Calu3 (cell line): ENCODE measurements around the gene PPIF. TPM values are rescaled to one million over a fixed set of nuclear protein-coding genes. Genes with fewer than 3 reads are reported as not detected.

Experiments
- BruUV-seq: library from RNA; stranded (reverse); fragments of 400-500 nt; replicated peaks from 2 replicates; lab custom pipeline; 2021; lab: Mats Ljungman, UMichigan
- CTCF ChIA-PET: fragments of 300-600 bp; sonication (Branson Sonifier 250); formaldehyde crosslinking; loops from one replicate; lab custom pipeline; 2022; ENCODE audit warnings: antibody characterized with exemption; lab: Charles Lee
- DNase-seq: peaks from one replicate; pipeline ENCODE4 v3.0.0; 2022
- H3K27ac Mint-ChIP-seq: one replicate; pipeline ENCODE4 v1.8.0; 2022; ENCODE audit warnings: mixed read lengths; ENCODE audit not compliant: unreplicated experiment
- H3K27me3 Mint-ChIP-seq: one replicate; pipeline ENCODE4 v1.8.0; 2022; ENCODE audit warnings: mixed read lengths; ENCODE audit not compliant: unreplicated experiment
- H3K36me3 Mint-ChIP-seq: one replicate; pipeline ENCODE4 v1.8.0; 2022; ENCODE audit warnings: mild to moderate bottlenecking, moderate library complexity, mixed read lengths; ENCODE audit not compliant: insufficient read depth, unreplicated experiment
- H3K4me1 Mint-ChIP-seq: one replicate; pipeline ENCODE4 v1.8.0; 2022; ENCODE audit warnings: mild to moderate bottlenecking, low read depth, mixed read lengths; ENCODE audit not compliant: unreplicated experiment
- H3K4me3 Mint-ChIP-seq: one replicate; pipeline ENCODE4 v1.8.0; 2022; ENCODE audit warnings: mild to moderate bottlenecking, low read depth, moderate library complexity, mixed read lengths; ENCODE audit not compliant: unreplicated experiment
- H3K9me3 Mint-ChIP-seq: one replicate; pipeline ENCODE4 v1.8.0; 2022; ENCODE audit warnings: low read depth, mixed read lengths; ENCODE audit not compliant: unreplicated experiment
- CTCF ChIP-seq: fragments of 200-600 bp; IDR thresholded peaks from one replicate; pipeline ENCODE4 v1.8.0; 2022; ENCODE audit warnings: antibody characterized with exemption; ENCODE audit not compliant: unreplicated experiment
- intact Hi-C: fragments of 100-400 bp; cut with micrococcal nuclease; formaldehyde crosslinking; loops from one replicate; pipeline ENCODE4 v1.10.0; 2022; ENCODE audit not compliant: unreplicated experiment
- total RNA-seq: library from RNA; stranded (reverse); gene quantifications from 2 replicates; pipeline ENCODE4 v1.2.3, GENCODE V29; 2022

Gene PPIF
- total RNA-seq, 1 experiment from 2014 or later: 77.2 TPM

GRCh38 chr10:79382491-79382941 is 35.2 kb downstream of the PPIF start:
- H3K27ac Mint-ChIP-seq: no peak overlapping the region
- CTCF ChIA-PET: interaction anchor here (1.3 kb wide), 1 partner anchor 8 kb away, joined by 5 read pairs; no protein-coding TSS in a partner anchor
- no peak for TF ChIP-seq CTCF
- no TSS peak for BruUV-seq
- intact Hi-C loops: no loop called here
- H3K9me3 Mint-ChIP-seq: no peaks in the 10 kb centered on the region
- no peaks in the 10 kb centered on the region for H3K36me3 Mint-ChIP-seq
- H3K4me3 Mint-ChIP-seq: no peak overlapping the region
- no peak for DNase-seq
- H3K27me3 Mint-ChIP-seq: peaks cover 8% of the 10 kb centered on the region
- no peaks in the 10 kb centered on the region for H3K4me1 Mint-ChIP-seq

DNA sequence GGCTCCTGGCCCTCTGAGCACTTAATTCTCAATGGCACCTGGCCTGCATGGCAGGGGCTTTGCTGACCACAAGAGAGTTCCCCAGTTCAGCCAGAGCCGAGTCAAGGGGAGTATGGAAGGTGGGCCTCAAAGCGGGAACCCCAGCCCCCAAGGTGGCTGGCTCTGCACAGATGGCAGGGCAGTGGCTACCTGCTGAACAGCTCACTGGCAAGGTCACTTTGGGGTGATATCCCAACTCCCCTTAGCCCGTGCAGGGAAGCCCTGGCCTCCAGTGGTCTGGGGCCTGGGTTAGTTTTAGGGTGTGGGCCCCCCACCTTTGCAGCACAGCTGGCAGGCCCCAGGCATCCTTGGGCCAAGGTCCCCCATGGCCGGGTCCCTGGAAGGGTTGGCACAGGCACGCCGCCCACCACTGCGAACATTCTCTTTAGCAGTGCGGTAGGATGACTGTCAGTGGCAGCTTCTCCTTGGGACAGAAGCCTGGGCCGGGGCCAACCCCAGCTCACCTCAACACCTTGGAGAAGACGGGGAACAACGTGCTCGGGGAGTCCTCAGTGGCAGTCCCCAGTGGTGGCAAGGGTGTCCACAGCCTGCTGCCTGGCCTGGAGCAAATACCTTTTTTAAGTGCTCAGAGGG is 36.8 kb downstream of the PPIF start:
- no peak for DNase-seq
- Mint-ChIP-seq H3K36me3 (no peaks in the 10 kb centered on the region), H3K4me1 (no peaks in the 10 kb centered on the region), H3K9me3 (no peaks in the 10 kb centered on the region), H3K4me3 (no peak overlapping the region), H3K27me3 (peaks cover 8% of the 10 kb centered on the region), H3K27ac (no peak overlapping the region)
- intact Hi-C loops: no loop called here
- CTCF ChIA-PET: interaction anchor here (0.6 kb wide), 1 partner anchor 61 kb away, joined by 5 read pairs; no protein-coding TSS in a partner anchor
- BruUV-seq: no TSS peak
- no peak for TF ChIP-seq CTCF

DNA sequence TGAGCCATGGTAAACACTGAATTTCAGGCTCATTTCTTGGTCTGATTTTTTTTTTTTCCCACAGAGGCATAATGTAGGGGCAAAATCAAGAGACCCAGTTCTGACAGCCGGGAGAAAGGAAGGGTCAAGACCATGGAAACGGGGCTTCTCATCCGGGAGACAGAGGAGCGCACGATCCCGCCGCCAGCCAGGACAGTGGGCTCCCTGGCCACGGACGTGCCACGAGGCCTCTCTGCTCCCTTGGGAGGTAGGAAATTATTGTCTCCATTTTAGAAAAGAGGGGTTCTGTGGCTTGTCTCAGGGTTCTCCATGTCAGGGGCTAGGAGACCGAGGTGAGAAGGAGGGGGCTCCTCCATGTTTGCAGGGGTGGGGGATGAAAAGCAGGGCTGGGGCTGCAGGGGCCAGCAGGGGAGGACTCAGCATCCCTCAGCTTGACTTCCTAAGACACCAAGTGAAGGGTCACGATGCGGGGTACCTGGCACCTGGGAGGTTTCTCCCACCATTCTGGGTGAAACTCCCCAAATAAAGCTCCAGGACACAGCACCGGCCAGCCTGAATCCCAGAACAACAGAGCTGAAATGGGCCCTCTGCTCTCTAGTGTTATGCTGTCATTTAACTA is 37.6 kb downstream of the PPIF start:
- TF ChIP-seq CTCF: no peak
- H3K4me1 Mint-ChIP-seq: no peaks in the 10 kb centered on the region
- peaks cover 8% of the 10 kb centered on the region for H3K27me3 Mint-ChIP-seq
- CTCF ChIA-PET: no interaction called here
- no peaks in the 10 kb centered on the region for H3K9me3 Mint-ChIP-seq
- no peak overlapping the region for H3K4me3 Mint-ChIP-seq
- no peaks in the 10 kb centered on the region for H3K36me3 Mint-ChIP-seq
- intact Hi-C loops: no loop called here
- DNase-seq: no peak
- no TSS peak for BruUV-seq
- no peak overlapping the region for H3K27ac Mint-ChIP-seq

GRCh38 chr10:79385392-79385795 is 38.1 kb downstream of the PPIF start:
- no peak for DNase-seq
- intact Hi-C loops: no loop called here
- no TSS peak for BruUV-seq
- no peaks in the 10 kb centered on the region for H3K36me3 Mint-ChIP-seq
- H3K27me3 Mint-ChIP-seq: peaks cover 8% of the 10 kb centered on the region
- H3K4me3 Mint-ChIP-seq: no peak overlapping the region
- H3K9me3 Mint-ChIP-seq: no peaks in the 10 kb centered on the region
- no peak overlapping the region for H3K27ac Mint-ChIP-seq
- TF ChIP-seq CTCF: no peak
- H3K4me1 Mint-ChIP-seq: no peaks in the 10 kb centered on the region
- CTCF ChIA-PET: no interaction called here
